ENCODE results near the gene DLGAP1. TPM values are rescaled to one million over a fixed set of nuclear protein-coding genes. Genes with fewer than 3 reads are reported as not detected.

The DLGAP1 gene
- total and polyA plus RNA-seq, 2 of the 8 experiments (the other 6 are each of a cell fraction or from before 2014, with no cell fraction given) = 11.8 to 16.9 TPM

DNA sequence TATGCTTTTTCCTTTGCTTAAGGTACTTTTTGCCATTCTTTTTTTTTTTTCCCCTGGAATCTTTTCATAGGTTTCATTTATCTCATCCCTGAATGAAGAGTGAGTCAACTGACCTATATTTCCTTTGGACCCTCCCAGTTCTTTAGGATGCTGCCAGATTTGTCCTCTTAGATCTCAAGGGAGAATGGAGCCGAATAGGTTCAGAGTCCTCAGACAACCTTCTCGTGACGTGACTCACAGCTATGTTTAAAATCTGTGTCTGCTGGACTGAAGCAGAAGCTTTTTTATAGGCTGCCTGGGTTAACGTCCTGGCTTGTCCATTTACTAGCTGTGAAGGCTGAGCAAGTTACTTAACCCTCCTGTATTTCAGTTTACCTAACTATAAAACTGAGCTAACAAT is 358.6 kb downstream of the DLGAP1 start:
- Histone ChIP-seq H3K27me3 (replicated peaks in 1 of 4; ENCODE audit: control insufficient read depth in 3 of 4, extremely low read depth in 1 of 4, insufficient read depth in 3 of 4, low read length in 3 of 4) (no peaks in the 10 kb centered on the region), H3K14ac (ENCODE audit: insufficient read length) (no peak overlapping the region), H4K8ac (ENCODE audit: extremely low read depth, insufficient read depth, low read length) (no peak overlapping the region), H2BK5ac (ENCODE audit: low read depth, low read length) (no peak overlapping the region), H2BK12ac (ENCODE audit: low read depth, low read length) (no peak overlapping the region), H3K36me3 (ENCODE audit: control insufficient read depth in 2 of 4, insufficient read depth in 4 of 4, low read length in 3 of 4) (no peaks in the 10 kb centered on the region; a peak in 2 of 8 replicates), H4K5ac (ENCODE audit: insufficient read length, low read depth, low read length) (no peak overlapping the region), H2BK120ac (replicated peaks; ENCODE audit: low read depth, low read length) (no peak overlapping the region), H3K4me2 (ENCODE audit: insufficient read depth in 1 of 2, low read depth in 2 of 2, low read length in 2 of 2) (no peak overlapping the region), H3K9ac (replicated peaks in 1 of 4; ENCODE audit: extremely low read depth in 1 of 4, low read depth in 3 of 4, low read length in 3 of 4) (no peak overlapping the region), H3K27ac (ENCODE audit: low read depth, low read length) (no peak overlapping the region), H3K4me1 (replicated peaks in 1 of 4; ENCODE audit: control insufficient read depth in 3 of 4, insufficient read depth in 4 of 4, low read length in 3 of 4) (peaks cover 0 to 2% (median 0%) of the 10 kb centered on the region in 4 experiments; a peak in 2 of 7 replicates), H3K56ac (replicated peaks; ENCODE audit: insufficient read length, low read depth, low read length) (no peak overlapping the region), H3K4me3 (ENCODE audit: extremely low read depth in 1 of 4, insufficient read depth in 2 of 4, low read depth in 3 of 4, low read length in 4 of 4) (no peak overlapping the region), H4K20me1 (replicated peaks in 1 of 2; ENCODE audit: control insufficient read depth in 1 of 2, insufficient read depth in 2 of 2, low read length in 2 of 2) (no peaks in the 10 kb centered on the region), H3K23ac (ENCODE audit: insufficient read length) (no peak overlapping the region), H3K18ac (ENCODE audit: extremely low read depth, low read length) (no peak overlapping the region), H3K9me3 (ENCODE audit: insufficient read depth in 2 of 2, low read depth in 1 of 2, low read length in 1 of 2) (peaks cover 3 to 6% of the 10 kb centered on the region in 2 experiments; a peak in 3 of 4 replicates), H3K23me2 (ENCODE audit: low read depth, low read length) (no peaks in the 10 kb centered on the region), H3K79me1 (ENCODE audit: low read depth, low read length) (no peaks in the 10 kb centered on the region), H3K4ac (replicated peaks; ENCODE audit: insufficient read length, low read depth, low read length) (no peak overlapping the region), H2BK15ac (ENCODE audit: low read length) (no peak overlapping the region), H2BK20ac (ENCODE audit: low read length) (no peak overlapping the region), H2AK5ac (ENCODE audit: low read depth, low read length) (no peak overlapping the region), H2AFZ (ENCODE audit: low read length) (no peak overlapping the region), H4K91ac (replicated peaks; ENCODE audit: insufficient read length, low read length) (no peak overlapping the region), H3K79me2 (ENCODE audit: control insufficient read depth in 1 of 2, insufficient read depth in 2 of 2, low read length in 2 of 2) (no peaks in the 10 kb centered on the region)
- DNase-seq (ENCODE audit: low read depth in 1 of 2, low spot score in 2 of 2) (no peak), FAIRE-seq (no peak)
- ChIA-PET POLR2A (ENCODE audit: partially characterized antibody) (interaction anchor here (1.7 kb wide), 1 partner anchor 10 kb away, joined by 6 read pairs; no protein-coding TSS in a partner anchor), CTCF (ENCODE audit: partially characterized antibody) (interaction anchor here (1.2 to 5.1 kb wide), 2 partner anchors 11 to 87 kb away, joined by 3 to 40 read pairs; no protein-coding TSS in a partner anchor)
- WGBS, 2 experiments (ENCODE audit: extremely low coverage in 1 of 2, insufficient coverage in 1 of 2, insufficient read length in 1 of 2, insufficient replicate concordance in 2 of 2, low coverage in 1 of 2, low lambda C conversion rate in 2 of 2, missing lambda C conversion rate in 1 of 2) = 92% methylated on average over 4 of the region's 4 CpGs; no CpG with 5 or more reads in 1 of the 2 experiments
- TF ChIP-seq, protein P1, sequence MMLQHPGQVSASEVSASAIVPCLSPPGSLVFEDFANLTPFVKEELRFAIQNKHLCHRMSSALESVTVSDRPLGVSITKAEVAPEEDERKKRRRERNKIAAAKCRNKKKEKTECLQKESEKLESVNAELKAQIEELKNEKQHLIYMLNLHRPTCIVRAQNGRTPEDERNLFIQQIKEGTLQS (IDR thresholded peaks at IDR 0.05; ENCODE audit: insufficient read depth, low read depth, low read length) = no peak
- no peak for TF ChIP-seq KDM4A (IDR thresholded peaks at IDR 0.05; ENCODE audit: low read depth, low read length, severe bottlenecking)
- TF ChIP-seq EGR1 (IDR thresholded peaks at IDR 0.05; ENCODE audit: borderline replicate concordance, low read depth, low read length) = no peak
- TF ChIP-seq RNF2 (IDR thresholded peaks at IDR 0.05; ENCODE audit: borderline replicate concordance, low read depth, low read length, missing control alignments, poor library complexity, severe bottlenecking) = no peak
- TF ChIP-seq, protein P2, sequence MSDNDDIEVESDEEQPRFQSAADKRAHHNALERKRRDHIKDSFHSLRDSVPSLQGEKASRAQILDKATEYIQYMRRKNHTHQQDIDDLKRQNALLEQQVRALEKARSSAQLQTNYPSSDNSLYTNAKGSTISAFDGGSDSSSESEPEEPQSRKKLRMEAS (IDR thresholded peaks at IDR 0.05) = no peak
- TF ChIP-seq JUND (IDR thresholded peaks at IDR 0.05; ENCODE audit: low read length) = no peak
- TF ChIP-seq, protein P3, sequence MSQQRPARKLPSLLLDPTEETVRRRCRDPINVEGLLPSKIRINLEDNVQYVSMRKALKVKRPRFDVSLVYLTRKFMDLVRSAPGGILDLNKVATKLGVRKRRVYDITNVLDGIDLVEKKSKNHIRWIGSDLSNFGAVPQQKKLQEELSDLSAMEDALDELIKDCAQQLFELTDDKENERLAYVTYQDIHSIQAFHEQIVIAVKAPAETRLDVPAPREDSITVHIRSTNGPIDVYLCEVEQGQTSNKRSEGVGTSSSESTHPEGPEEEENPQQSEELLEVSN (IDR thresholded peaks at IDR 0.05) = no peak
- TF ChIP-seq TEAD4 (IDR thresholded peaks at IDR 0.05; ENCODE audit: low read depth, low read length) = no peak
- no peak for TF ChIP-seq CHD1 (IDR thresholded peaks at IDR 0.05; ENCODE audit: low read depth, low read length)
- no peak for TF ChIP-seq RAD21 (IDR thresholded peaks at IDR 0.05 in 1 of 2, conservative IDR thresholded peaks at IDR 0.05 in 1 of 2; ENCODE audit: low read depth in 2 of 2, low read length in 2 of 2)
